SW480 (cell line): ENCODE data around the gene MAGEA2.
"Not testable (repeated sequence)": the region's sequence is repeated elsewhere in the genome, so short reads cannot be mapped to it uniquely, and the experiment has no call there.

Source experiments
- DNase-seq: peaks from one replicate; pipeline ENCODE4 v3.0.0-alpha.2; 2016; ENCODE audit warnings: low spot score

MAGEA2 gene

GRCh38 chrX:152753686-152754650 lies at the start of gene MAGEA2:
MAGEA2 (minus strand) TSS chrX:152753842; CDS start chrX:152751363, 2,479 bp downstream.
- DNase-seq, result not testable (repeated sequence)

GRCh38 chrX:152798945-152799344 lies 45.3 kb upstream of the MAGEA2 start:
- DNase-seq, result no peak

GRCh38 chrX:152787062-152787461 lies 33.4 kb upstream of the MAGEA2 start:
- not testable (repeated sequence) for DNase-seq

GRCh38 chrX:152769549-152770289 lies 16.1 kb upstream of the MAGEA2 start, which contains the start of gene MAGEA6:
MAGEA6 (minus strand) TSS chrX:152769689; CDS start chrX:152767650, 2,039 bp downstream.
- DNase-seq, result not testable (repeated sequence)

GRCh38 chrX:152766562-152766961 lies 12.9 kb upstream of the MAGEA2 start:
- not testable (repeated sequence) for DNase-seq

GRCh38 chrX:152761582-152761981 lies 7.9 kb upstream of the MAGEA2 start:
- not testable (repeated sequence) for DNase-seq

GRCh38 chrX:152759544-152759943 lies 5.9 kb upstream of the MAGEA2 start:
- DNase-seq, result not testable (repeated sequence)

- DNase-seq, result not testable (repeated sequence)
Measured at GRCh38 chrX:152758918-152759317, 5.3 kb upstream of the MAGEA2 start, which contains the start of gene CSAG3. CSAG3 (plus strand) TSS chrX:152759218.

GRCh38 chrX:152754871-152755270 lies 1.2 kb upstream of the MAGEA2 start:
- DNase-seq, result not testable (repeated sequence)

- no peak for DNase-seq
Measured at GRCh38 chrX:152738560-152738959, 15.1 kb downstream of the MAGEA2 start.

GRCh38 chrX:152736528-152736927 lies 17.1 kb downstream of the MAGEA2 start:
- not testable (repeated sequence) for DNase-seq

GRCh38 chrX:152735860-152736511 lies 17.7 kb downstream of the MAGEA2 start:
- no peak for DNase-seq

GRCh38 chrX:152735101-152735500 lies 18.5 kb downstream of the MAGEA2 start:
- no peak for DNase-seq

- DNase-seq, result not testable (repeated sequence)
Measured at GRCh38 chrX:152734143-152734858, 19.3 kb downstream of the MAGEA2 start.

- DNase-seq, result no peak
Measured at GRCh38 chrX:152733261-152733975, 20.2 kb downstream of the MAGEA2 start, which contains the start of the genes CSAG1 and MAGEA12. CSAG1 (minus strand) TSS chrX:152733721; CDS start chrX:152732460, 1,261 bp downstream. MAGEA12 (plus strand) TSS chrX:152733757; CDS start chrX:152736162, 2,405 bp downstream.

GRCh38 chrX:152725409-152725808 lies 28.2 kb downstream of the MAGEA2 start:
- no peak for DNase-seq

GRCh38 chrX:152713815-152714787 lies 39.5 kb downstream of the MAGEA2 start, which contains the start of gene MAGEA2B:
MAGEA2B (plus strand) TSS chrX:152714628; CDS start chrX:152717107, 2,479 bp downstream.
- not testable (repeated sequence) for DNase-seq

GRCh38 chrX:152713195-152713594 lies 40.4 kb downstream of the MAGEA2 start:
- DNase-seq, result not testable (repeated sequence)

- DNase-seq, result not testable (repeated sequence)
Measured at GRCh38 chrX:152709173-152709572, 44.5 kb downstream of the MAGEA2 start, which contains the start of gene CSAG2. CSAG2 (minus strand) TSS chrX:152709273; CDS start chrX:152709112, 161 bp downstream.
